Right lung (tissue), 5 donors: Measurements from ENCODE around the gene GAD1. TPM values are rescaled to one million over a fixed set of nuclear protein-coding genes. Genes with fewer than 3 reads are reported as not detected.

Source experiments
- DNase-seq, 2 donors: peaks; one replicate each; pipeline ENCODE4 v3.0.0-alpha.2; 2013
- polyA plus RNA-seq, 5 donors: library from polyadenylated mRNA; unstranded; fragments of 120-200 nt; gene quantifications; one replicate each; pipeline versions ENCODE4 v1.2.1 to v1.2.3, GENCODE V29; 2013; ENCODE audit warnings: inconsistent platforms in 1 of 5, low replicate concordance in 1 of 5; ENCODE audit not compliant: insufficient read length in 5 of 5, insufficient read depth in 1 of 5

GAD1 gene
- polyA plus RNA-seq, 5 donors = 0.93 to 1.1 (median 0.95) TPM

GRCh38 chr2:170842785-170843184 lies 26.1 kb downstream of the GAD1 start:
- no peak for DNase-seq

- no peak for DNase-seq
Observed at GRCh38 chr2:170843656-170844055, 27.0 kb downstream of the GAD1 start.

GRCh38 chr2:170845343-170845742 lies 28.7 kb downstream of the GAD1 start:
- no peak for DNase-seq

GRCh38 chr2:170846314-170846713 lies 29.6 kb downstream of the GAD1 start:
- DNase-seq = no peak

- no peak for DNase-seq
Observed at GRCh38 chr2:170847716-170848115, 31.0 kb downstream of the GAD1 start.

GRCh38 chr2:170848587-170848986 lies 31.9 kb downstream of the GAD1 start:
- DNase-seq = no peak

- DNase-seq = no peak
Observed at GRCh38 chr2:170850251-170850650, 33.6 kb downstream of the GAD1 start.

- no peak for DNase-seq
Observed at GRCh38 chr2:170851635-170852034, 34.9 kb downstream of the GAD1 start.

- no peak for DNase-seq
Observed at GRCh38 chr2:170856066-170856465, 39.4 kb downstream of the GAD1 start.

GRCh38 chr2:170862286-170862902 lies 45.7 kb downstream of the GAD1 start:
- no peak for DNase-seq

- DNase-seq = no peak
Observed at GRCh38 chr2:170863087-170863486, 46.4 kb downstream of the GAD1 start.

- DNase-seq = no peak
Observed at GRCh38 chr2:170869036-170869435, 52.3 kb downstream of the GAD1 start.

- DNase-seq = no peak
Observed at GRCh38 chr2:170869461-170869860, 52.8 kb downstream of the GAD1 start.

GRCh38 chr2:170873035-170873692 lies 56.5 kb downstream of the GAD1 start:
- peak; percentile 67 to 70 for DNase-seq

- DNase-seq = no peak
Observed at GRCh38 chr2:170878066-170878465, 61.4 kb downstream of the GAD1 start.

GRCh38 chr2:170878505-170878904 lies 61.8 kb downstream of the GAD1 start:
- DNase-seq = no peak

GRCh38 chr2:170881840-170882239 lies 65.2 kb downstream of the GAD1 start:
- no peak for DNase-seq

- DNase-seq = no peak
Observed at GRCh38 chr2:170882758-170883157, 66.1 kb downstream of the GAD1 start.

- DNase-seq = no peak
Observed at GRCh38 chr2:170883683-170884082, 67.0 kb downstream of the GAD1 start.

- no peak for DNase-seq
Observed at GRCh38 chr2:170885130-170885791, 68.6 kb downstream of the GAD1 start.

GRCh38 chr2:170886386-170886785 lies 69.7 kb downstream of the GAD1 start:
- peak; percentile 24 to 31 for DNase-seq

GRCh38 chr2:170887496-170887895 lies 70.8 kb downstream of the GAD1 start:
- no peak for DNase-seq

GRCh38 chr2:170887896-170888295 lies 71.2 kb downstream of the GAD1 start:
- no peak for DNase-seq
